OCI-LY1 (cell line): ENCODE measurements around the gene BTBD10.

Source experiments
- EZH2 ChIP-seq: fragments of 200-600 bp; sonication (generic), shearing (Covaris generic); IDR thresholded peaks from 2 replicates; pipeline ENCODE4 v1.8.0; 2017; ENCODE audit warnings: borderline replicate concordance, mixed run types, mild to moderate bottlenecking, antibody characterized with exemption, low read length, moderate library complexity, mixed read lengths
- TF ChIP-seq, protein P1 (sequence below): fragments of 200-600 bp; sonication (generic), shearing (Covaris generic); IDR thresholded peaks from 2 replicates; pipeline ENCODE4 v1.5.1; 2017; ENCODE audit warnings: mild to moderate bottlenecking, antibody characterized with exemption, low read length, moderate library complexity, mixed read lengths

DNA sequence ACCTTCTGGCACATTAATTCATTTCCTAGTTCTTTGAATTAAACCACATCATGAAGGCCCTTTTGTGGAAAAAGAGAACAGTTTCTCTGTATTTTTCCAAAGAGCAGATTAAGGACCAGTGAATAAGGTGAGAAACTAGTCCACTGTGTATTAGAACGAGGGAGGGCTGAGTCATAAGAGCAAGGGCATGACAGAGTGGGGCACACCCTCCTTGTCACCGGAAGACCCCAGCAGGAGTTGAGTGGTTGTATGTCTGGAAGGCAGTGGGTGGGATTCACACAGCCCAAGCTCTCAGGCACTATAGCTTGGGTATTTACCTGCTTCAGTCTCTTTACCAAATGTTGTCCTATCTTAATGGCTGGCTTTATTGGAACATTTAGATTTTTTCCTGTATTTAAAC, 98.6 kb downstream of the BTBD10 start:
- TF ChIP-seq, protein P1, sequence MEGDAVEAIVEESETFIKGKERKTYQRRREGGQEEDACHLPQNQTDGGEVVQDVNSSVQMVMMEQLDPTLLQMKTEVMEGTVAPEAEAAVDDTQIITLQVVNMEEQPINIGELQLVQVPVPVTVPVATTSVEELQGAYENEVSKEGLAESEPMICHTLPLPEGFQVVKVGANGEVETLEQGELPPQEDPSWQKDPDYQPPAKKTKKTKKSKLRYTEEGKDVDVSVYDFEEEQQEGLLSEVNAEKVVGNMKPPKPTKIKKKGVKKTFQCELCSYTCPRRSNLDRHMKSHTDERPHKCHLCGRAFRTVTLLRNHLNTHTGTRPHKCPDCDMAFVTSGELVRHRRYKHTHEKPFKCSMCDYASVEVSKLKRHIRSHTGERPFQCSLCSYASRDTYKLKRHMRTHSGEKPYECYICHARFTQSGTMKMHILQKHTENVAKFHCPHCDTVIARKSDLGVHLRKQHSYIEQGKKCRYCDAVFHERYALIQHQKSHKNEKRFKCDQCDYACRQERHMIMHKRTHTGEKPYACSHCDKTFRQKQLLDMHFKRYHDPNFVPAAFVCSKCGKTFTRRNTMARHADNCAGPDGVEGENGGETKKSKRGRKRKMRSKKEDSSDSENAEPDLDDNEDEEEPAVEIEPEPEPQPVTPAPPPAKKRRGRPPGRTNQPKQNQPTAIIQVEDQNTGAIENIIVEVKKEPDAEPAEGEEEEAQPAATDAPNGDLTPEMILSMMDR, result no peak
- TF ChIP-seq EZH2, result no peak
